Right lobe of liver (tissue), 4 donors: Measurements from ENCODE around the gene HEY2.

Experiments
- POLR2A ChIP-seq: fragments of 450-650 bp; IDR thresholded peaks from one replicate; pipeline ENCODE4 v1.6.1; 2017; ENCODE audit warnings: antibody characterized with exemption, mild to moderate bottlenecking
- TF ChIP-seq, protein P1 (sequence below), 4 donors: fragments of 200-600 bp in 3 of 4; fragments of 450-650 bp in 1 of 4; IDR thresholded peaks; one replicate each; pipeline versions ENCODE4 v1.5.1 to v1.8.0; 2016 to 2022; ENCODE audit warnings: antibody characterized with exemption in 4 of 4, mild to moderate bottlenecking in 2 of 4
- donor health status: DM: no; HTN: no; CAD: no.
- donor health status: DM: no; HTN: no; CAD: no.
- donor health status: DM: no; HTN: yes; CAD: no.

DNA sequence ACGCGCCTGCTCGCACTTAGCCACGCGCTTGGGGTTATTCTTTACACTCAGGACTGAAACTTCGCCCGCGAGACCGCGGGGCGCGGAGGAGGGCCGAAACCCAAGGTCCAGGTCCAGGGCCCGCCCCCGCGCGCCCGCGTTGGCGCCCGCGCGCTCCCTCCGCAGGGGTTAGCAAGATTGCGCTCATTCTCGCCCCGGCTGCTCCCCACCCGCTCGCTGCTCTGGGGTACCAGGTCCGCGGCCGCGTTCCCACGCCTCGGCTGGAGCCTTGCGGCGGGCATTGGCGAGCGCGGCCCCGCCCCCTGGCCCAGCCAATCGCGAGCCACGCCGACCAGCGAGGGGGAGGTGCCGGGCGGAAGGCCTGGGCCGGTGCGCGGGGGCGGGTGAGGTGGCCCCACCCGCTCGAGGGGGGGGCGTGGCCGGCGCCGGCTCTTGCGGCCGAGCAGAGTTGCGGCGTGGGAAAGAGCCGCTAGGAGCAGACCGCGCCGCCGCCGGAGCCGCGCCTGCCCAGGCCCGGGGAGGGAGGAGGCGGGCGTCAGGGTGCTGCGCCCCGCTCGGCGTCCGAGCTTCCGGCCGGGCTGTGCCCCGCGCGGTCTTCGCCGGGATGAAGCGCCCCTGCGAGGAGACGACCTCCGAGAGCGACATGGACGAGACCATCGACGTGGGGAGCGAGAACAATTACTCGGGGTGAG, at the start of gene HEY2:
- TF ChIP-seq, protein P1, sequence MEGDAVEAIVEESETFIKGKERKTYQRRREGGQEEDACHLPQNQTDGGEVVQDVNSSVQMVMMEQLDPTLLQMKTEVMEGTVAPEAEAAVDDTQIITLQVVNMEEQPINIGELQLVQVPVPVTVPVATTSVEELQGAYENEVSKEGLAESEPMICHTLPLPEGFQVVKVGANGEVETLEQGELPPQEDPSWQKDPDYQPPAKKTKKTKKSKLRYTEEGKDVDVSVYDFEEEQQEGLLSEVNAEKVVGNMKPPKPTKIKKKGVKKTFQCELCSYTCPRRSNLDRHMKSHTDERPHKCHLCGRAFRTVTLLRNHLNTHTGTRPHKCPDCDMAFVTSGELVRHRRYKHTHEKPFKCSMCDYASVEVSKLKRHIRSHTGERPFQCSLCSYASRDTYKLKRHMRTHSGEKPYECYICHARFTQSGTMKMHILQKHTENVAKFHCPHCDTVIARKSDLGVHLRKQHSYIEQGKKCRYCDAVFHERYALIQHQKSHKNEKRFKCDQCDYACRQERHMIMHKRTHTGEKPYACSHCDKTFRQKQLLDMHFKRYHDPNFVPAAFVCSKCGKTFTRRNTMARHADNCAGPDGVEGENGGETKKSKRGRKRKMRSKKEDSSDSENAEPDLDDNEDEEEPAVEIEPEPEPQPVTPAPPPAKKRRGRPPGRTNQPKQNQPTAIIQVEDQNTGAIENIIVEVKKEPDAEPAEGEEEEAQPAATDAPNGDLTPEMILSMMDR (IDR thresholded peaks at IDR 0.05), result peak in 1 of 4 donors; percentile 11
- TF ChIP-seq POLR2A, result peak; percentile 98
